GM13977 (cell line): ENCODE measurements around the gene KLKB1.

ENCODE experiments used
- DNase-seq: peaks from one replicate; pipeline ENCODE4 v3.0.0; 2012; ENCODE audit warnings: low spot score
- CTCF ChIP-seq: IDR thresholded peaks from 2 replicates; pipeline ENCODE4 v1.5.1; 2012; ENCODE audit warnings: mild to moderate bottlenecking, control low read depth; ENCODE audit not compliant: insufficient read depth; ENCODE audit errors: extremely low read depth, missing control alignments
- in situ Hi-C: fragments of 300-500 bp; cut with MboI; formaldehyde crosslinking; loops from one replicate; pipeline ENCODE4 v1.12.0; 2022; ENCODE audit warnings: low sequenced_read_pairs, low pct_unique_long_range_greater_than_20kb, mixed read lengths, inconsistent platforms; ENCODE audit not compliant: unreplicated experiment

KLKB1 gene

GRCh38 chr4:186296481-186296880, 69.2 kb downstream of the KLKB1 start:
- no peak for DNase-seq
- no peak for TF ChIP-seq CTCF
- in situ Hi-C loops, result no loop called here

- DNase-seq, result peak; percentile 75
- in situ Hi-C loops, result no loop called here
- peak; percentile 62 for TF ChIP-seq CTCF
These were observed 69.8 kb downstream of the KLKB1 start for GRCh38 chr4:186297013-186297645.

GRCh38 chr4:186298031-186298647, 70.8 kb downstream of the KLKB1 start:
- TF ChIP-seq CTCF, result no peak
- DNase-seq, result peak; percentile 26
- in situ Hi-C loops, result no loop called here

- in situ Hi-C loops, result no loop called here
- TF ChIP-seq CTCF, result no peak
- no peak for DNase-seq
These were observed 72.0 kb downstream of the KLKB1 start for GRCh38 chr4:186299291-186299690.

GRCh38 chr4:186300659-186301390, 73.5 kb downstream of the KLKB1 start:
- no peak for TF ChIP-seq CTCF
- no peak for DNase-seq
- in situ Hi-C loops, result no loop called here

- in situ Hi-C loops, result no loop called here
- no peak for DNase-seq
- TF ChIP-seq CTCF, result no peak
These were observed 76.9 kb downstream of the KLKB1 start for GRCh38 chr4:186304216-186304615.
